Esophagus muscularis mucosa (tissue), 4 donors: Measurements from ENCODE around the gene PACSIN1. TPM values are rescaled to one million over a fixed set of nuclear protein-coding genes. Genes with fewer than 3 reads are reported as not detected.

Experiments
- DNase-seq: peaks from one replicate; pipeline ENCODE4 v3.0.0-alpha.2; 2017; ENCODE audit errors: extremely low spot score
- H3K27ac ChIP-seq, 4 donors: fragments of 200-600 bp; sonication (generic); replicated peaks in 1 of 4; 1 replicate in 3 of 4; 2 replicates in 1 of 4; pipeline ENCODE4 v1.5.1; 2016 to 2019; ENCODE audit warnings: mild to moderate bottlenecking in 1 of 4
- H3K27me3 ChIP-seq, 4 donors: fragments of 200-600 bp; sonication (generic); one replicate each; pipeline versions ENCODE4 v1.5.1 to v1.6.0; 2016 to 2019
- H3K36me3 ChIP-seq, 4 donors: fragments of 200-600 bp; sonication (generic); one replicate each; pipeline ENCODE4 v1.5.1; 2016 to 2019
- H3K4me1 ChIP-seq, 4 donors: fragments of 200-600 bp; sonication (generic); one replicate each; pipeline ENCODE4 v1.5.1; 2016 to 2019
- H3K4me3 ChIP-seq, 4 donors: fragments of 200-600 bp; sonication (generic); 1 replicate in 2 of 4; 2 replicates in 2 of 4; pipeline ENCODE4 v1.5.1; 2016 to 2019; ENCODE audit warnings: mild to moderate bottlenecking in 4 of 4, moderate library complexity in 1 of 4
- H3K9me3 ChIP-seq, 4 donors: fragments of 200-600 bp; sonication (generic); 1 replicate in 3 of 4; 2 replicates in 1 of 4; pipeline ENCODE4 v1.5.1; 2016 to 2019
- CTCF ChIP-seq, 3 experiments: fragments of 200-600 bp in 2 of 3; fragments of 450-650 bp in 1 of 3; sonication (generic) in 2 of 3; IDR thresholded peaks; one replicate each; pipeline ENCODE4 v1.5.1; 2017 to 2019; ENCODE audit warnings: antibody characterized with exemption in 3 of 3, mild to moderate bottlenecking in 2 of 3, moderate library complexity in 1 of 3
- EP300 ChIP-seq: sonication (generic); formaldehyde crosslinking; IDR thresholded peaks from one replicate; pipeline ENCODE4 v1.6.1; 2017; ENCODE audit warnings: antibody characterized with exemption
- POLR2A ChIP-seq: fragments of 450-650 bp; IDR thresholded peaks from one replicate; pipeline ENCODE4 v1.6.1; 2017; ENCODE audit warnings: antibody characterized with exemption, moderate library complexity, mild to moderate bottlenecking, low read depth
- POLR2AphosphoS5 ChIP-seq, 2 donors: sonication (generic); formaldehyde crosslinking; IDR thresholded peaks; one replicate each; pipeline ENCODE4 v1.6.1; 2017; ENCODE audit warnings: antibody characterized with exemption in 2 of 2
- WGBS: methylation state at CpG from one replicate; pipeline ENCODE4 v1.1.5; 2018; 5-methylcytosine and 5-hydroxymethylcytosine counted together
- intact Hi-C: fragments of 100-400 bp; cut with DNase I; formaldehyde crosslinking; loops from one replicate; pipeline ENCODE4 v1.15.1; 2023
- total RNA-seq, 4 donors: library from RNA; depleted of rRNA; stranded (reverse); fragments of >200 nt; gene quantifications; one replicate each; pipeline versions ENCODE4 v1.1.0 to v1.2.1, GENCODE V29; 2016

Gene PACSIN1
- total RNA-seq, 4 donors from 2014 or later: 0.42 to 2.3 (median 1.7) TPM

- no peaks in the 10 kb centered on the region for H3K36me3 ChIP-seq
- intact Hi-C loops: no loop called here
- H3K4me3 ChIP-seq: no peak overlapping the region
- DNase-seq: no peak
- TF ChIP-seq POLR2A (no peak), CTCF (IDR thresholded peaks at IDR 0.05) (no peak), EP300 (no peak), POLR2AphosphoS5 (IDR thresholded peaks at IDR 0.05) (no peak)
- no peak overlapping the region for H3K27ac ChIP-seq
- 89% methylated on average over 7 of the region's 9 CpGs for WGBS
- peaks cover 0 to 10% (median 8%) of the 10 kb centered on the region in 4 donors for H3K9me3 ChIP-seq
- no peaks in the 10 kb centered on the region for H3K27me3 ChIP-seq
- no peaks in the 10 kb centered on the region for H3K4me1 ChIP-seq
Measured at GRCh38 chr6:34556493-34556892, 90.6 kb downstream of the PACSIN1 start.

- Histone ChIP-seq H3K4me1 (no peaks in the 10 kb centered on the region), H3K4me3 (no peak overlapping the region), H3K9me3 (peaks cover 0 to 10% (median 8%) of the 10 kb centered on the region in 4 donors), H3K27me3 (peaks cover 0 to 6% (median 0%) of the 10 kb centered on the region in 4 donors), H3K36me3 (no peaks in the 10 kb centered on the region), H3K27ac (no peak overlapping the region)
- no peak for DNase-seq
- intact Hi-C loops: no loop called here
- WGBS: 81% methylated on average over 9 of the region's 9 CpGs
- TF ChIP-seq POLR2AphosphoS5 (IDR thresholded peaks at IDR 0.05) (no peak), EP300 (no peak)
Measured at GRCh38 chr6:34557228-34557627, 91.4 kb downstream of the PACSIN1 start.

GRCh38 chr6:34558172-34558714, 92.4 kb downstream of the PACSIN1 start:
- peaks cover 0 to 16% (median 0%) of the 10 kb centered on the region in 4 donors for H3K27me3 ChIP-seq
- DNase-seq: no peak
- 76% methylated on average over 4 of the region's 4 CpGs for WGBS
- no peaks in the 10 kb centered on the region for H3K36me3 ChIP-seq
- no peak overlapping the region for H3K4me3 ChIP-seq
- TF ChIP-seq POLR2AphosphoS5 (IDR thresholded peaks at IDR 0.05): no peak
- no peak for TF ChIP-seq EP300
- TF ChIP-seq CTCF (IDR thresholded peaks at IDR 0.05): no peak
- TF ChIP-seq POLR2A: no peak
- no peak overlapping the region for H3K27ac ChIP-seq
- H3K9me3 ChIP-seq: peaks cover 0 to 10% (median 8%) of the 10 kb centered on the region in 4 donors
- no peaks in the 10 kb centered on the region for H3K4me1 ChIP-seq
- intact Hi-C loops: no loop called here

- Histone ChIP-seq H3K27me3 (peaks cover 0 to 21% (median 0%) of the 10 kb centered on the region in 4 donors), H3K36me3 (no peaks in the 10 kb centered on the region), H3K4me1 (no peaks in the 10 kb centered on the region), H3K27ac (no peak overlapping the region), H3K4me3 (no peak overlapping the region), H3K9me3 (peaks cover 0 to 10% (median 8%) of the 10 kb centered on the region in 4 donors)
- WGBS: 75% methylated on average over 10 of the region's 10 CpGs
- no peak for TF ChIP-seq CTCF (IDR thresholded peaks at IDR 0.05)
- TF ChIP-seq EP300: no peak
- no peak for TF ChIP-seq POLR2A
- TF ChIP-seq POLR2AphosphoS5 (IDR thresholded peaks at IDR 0.05): no peak
- intact Hi-C loops: no loop called here
- no peak for DNase-seq
Measured at GRCh38 chr6:34559651-34560365, 93.9 kb downstream of the PACSIN1 start.

GRCh38 chr6:34560366-34561226, 94.7 kb downstream of the PACSIN1 start:
- Histone ChIP-seq H3K27me3 (peaks cover 0 to 22% (median 0%) of the 10 kb centered on the region in 4 donors), H3K4me1 (no peaks in the 10 kb centered on the region), H3K27ac (no peak overlapping the region), H3K4me3 (no peak overlapping the region), H3K9me3 (peaks cover 0 to 10% (median 8%) of the 10 kb centered on the region in 4 donors), H3K36me3 (no peaks in the 10 kb centered on the region)
- 59% methylated on average over 13 of the region's 20 CpGs for whole genome bisulfite sequencing
- intact Hi-C loops: no loop called here
- DNase-seq: no peak
- TF ChIP-seq EP300: no peak
- no peak for TF ChIP-seq POLR2AphosphoS5 (IDR thresholded peaks at IDR 0.05)
- no peak for TF ChIP-seq POLR2A
- TF ChIP-seq CTCF (IDR thresholded peaks at IDR 0.05): no peak
